ENCODE data around the gene SERPINA12. TPM values are rescaled to one million over a fixed set of nuclear protein-coding genes. Genes with fewer than 3 reads are reported as not detected.

The SERPINA12 gene
- total RNA-seq, 1 donor from 2014 or later, result not detected

- no peak for TF ChIP-seq EZH2 (IDR thresholded peaks at IDR 0.05; ENCODE audit: insufficient read depth, low read length)
- TF ChIP-seq CTCF (IDR thresholded peaks at IDR 0.05; ENCODE audit: insufficient read depth, low read depth, low read length), result no peak
- Mint-ChIP-seq H3K4me1 (ENCODE audit: low read depth, unreplicated experiment) (peaks cover 2% of the 10 kb centered on the region), H3K36me3 (ENCODE audit: low read depth, unreplicated experiment) (peaks cover 2% of the 10 kb centered on the region), H3K4me3 (ENCODE audit: unreplicated experiment) (no peak overlapping the region), H3K9me3 (ENCODE audit: unreplicated experiment) (peaks cover 8% of the 10 kb centered on the region), H3K27ac (ENCODE audit: unreplicated experiment) (no peak overlapping the region), H3K27me3 (ENCODE audit: low read depth, unreplicated experiment) (peaks cover 2% of the 10 kb centered on the region)
- DNase-seq (ENCODE audit: low read depth), result no peak
- Histone ChIP-seq H2AFZ (ENCODE audit: low read depth, low read length) (no peak overlapping the region), H3K4me1 (ENCODE audit: insufficient read depth, low read length) (no peaks in the 10 kb centered on the region), H3K27ac (ENCODE audit: low read depth, low read length) (no peak overlapping the region), H3K9ac (ENCODE audit: low read length) (no peak overlapping the region), H3K36me3 (ENCODE audit: insufficient read depth, low read length) (no peaks in the 10 kb centered on the region), H4K20me1 (ENCODE audit: insufficient read depth, low read length) (no peaks in the 10 kb centered on the region), H3K4me2 (ENCODE audit: low read length) (no peak overlapping the region), H3K9me3 (ENCODE audit: insufficient read depth, low read depth, low read length) (no peaks in the 10 kb centered on the region), H3K27me3 (ENCODE audit: insufficient read depth, low read length) (no peaks in the 10 kb centered on the region), H3K4me3 (ENCODE audit: insufficient read depth, low read depth, low read length) (no peak overlapping the region), H3K79me2 (ENCODE audit: insufficient read depth, low read length) (no peaks in the 10 kb centered on the region)
- FAIRE-seq, result no peak
Measured at GRCh38 chr14:94458558-94459205, 50.6 kb downstream of the SERPINA12 start.

- Histone ChIP-seq H2AFZ (ENCODE audit: low read depth, low read length) (no peak overlapping the region), H3K9me3 (ENCODE audit: insufficient read depth, low read depth, low read length) (no peaks in the 10 kb centered on the region), H4K20me1 (ENCODE audit: insufficient read depth, low read length) (no peaks in the 10 kb centered on the region), H3K36me3 (ENCODE audit: insufficient read depth, low read length) (no peaks in the 10 kb centered on the region), H3K4me2 (ENCODE audit: low read length) (no peak overlapping the region), H3K79me2 (ENCODE audit: insufficient read depth, low read length) (no peaks in the 10 kb centered on the region), H3K4me3 (ENCODE audit: insufficient read depth, low read depth, low read length) (no peak overlapping the region), H3K4me1 (ENCODE audit: insufficient read depth, low read length) (no peaks in the 10 kb centered on the region), H3K27ac (ENCODE audit: low read depth, low read length) (no peak overlapping the region), H3K9ac (ENCODE audit: low read length) (no peak overlapping the region), H3K27me3 (ENCODE audit: insufficient read depth, low read length) (no peaks in the 10 kb centered on the region)
- Mint-ChIP-seq H3K36me3 (ENCODE audit: low read depth, unreplicated experiment) (peaks cover 2% of the 10 kb centered on the region), H3K27ac (ENCODE audit: unreplicated experiment) (no peak overlapping the region), H3K4me1 (ENCODE audit: low read depth, unreplicated experiment) (peaks cover 2% of the 10 kb centered on the region), H3K27me3 (ENCODE audit: low read depth, unreplicated experiment) (peaks cover 2% of the 10 kb centered on the region), H3K9me3 (ENCODE audit: unreplicated experiment) (peaks cover 8% of the 10 kb centered on the region), H3K4me3 (ENCODE audit: unreplicated experiment) (no peak overlapping the region)
- TF ChIP-seq CTCF (IDR thresholded peaks at IDR 0.05; ENCODE audit: insufficient read depth, low read depth, low read length) (no peak), EZH2 (IDR thresholded peaks at IDR 0.05; ENCODE audit: insufficient read depth, low read length) (no peak)
- DNase-seq (ENCODE audit: low read depth), result no peak
- no peak for FAIRE-seq
Measured at GRCh38 chr14:94458096-94458495, 51.2 kb downstream of the SERPINA12 start.

- Histone ChIP-seq H3K36me3 (ENCODE audit: insufficient read depth, low read length) (no peaks in the 10 kb centered on the region), H3K4me1 (ENCODE audit: insufficient read depth, low read length) (no peaks in the 10 kb centered on the region), H3K79me2 (ENCODE audit: insufficient read depth, low read length) (no peaks in the 10 kb centered on the region), H2AFZ (ENCODE audit: low read depth, low read length) (no peak overlapping the region), H3K4me2 (ENCODE audit: low read length) (no peak overlapping the region), H3K27ac (ENCODE audit: low read depth, low read length) (no peak overlapping the region), H3K27me3 (ENCODE audit: insufficient read depth, low read length) (peaks cover 6% of the 10 kb centered on the region), H3K4me3 (ENCODE audit: insufficient read depth, low read depth, low read length) (no peak overlapping the region), H3K9me3 (ENCODE audit: insufficient read depth, low read depth, low read length) (no peaks in the 10 kb centered on the region), H4K20me1 (ENCODE audit: insufficient read depth, low read length) (no peaks in the 10 kb centered on the region), H3K9ac (ENCODE audit: low read length) (no peak overlapping the region)
- H3K27me3 Mint-ChIP-seq (ENCODE audit: low read depth, unreplicated experiment), result peaks cover 11% of the 10 kb centered on the region
- H3K9me3 Mint-ChIP-seq (ENCODE audit: unreplicated experiment), result peaks cover 8% of the 10 kb centered on the region
- peaks cover 2% of the 10 kb centered on the region for H3K36me3 Mint-ChIP-seq (ENCODE audit: low read depth, unreplicated experiment)
- TF ChIP-seq EZH2 (IDR thresholded peaks at IDR 0.05; ENCODE audit: insufficient read depth, low read length), result no peak
- TF ChIP-seq CTCF (IDR thresholded peaks at IDR 0.05; ENCODE audit: insufficient read depth, low read depth, low read length), result no peak
- DNase-seq (ENCODE audit: low read depth) (no peak), FAIRE-seq (no peak)
- no peak overlapping the region for H3K27ac Mint-ChIP-seq (ENCODE audit: unreplicated experiment)
- H3K4me3 Mint-ChIP-seq (ENCODE audit: unreplicated experiment), result no peak overlapping the region
- no peaks in the 10 kb centered on the region for H3K4me1 Mint-ChIP-seq (ENCODE audit: low read depth, unreplicated experiment)
Measured at GRCh38 chr14:94455928-94456327, 53.3 kb downstream of the SERPINA12 start.
